ENCODE measurements around the gene PITPNM2.

PITPNM2 gene

GRCh38 chr12:123164222-123164621 lies 13.3 kb upstream of the PITPNM2 start:
- Histone ChIP-seq H4K20me1 (ENCODE audit: control insufficient read depth, insufficient read depth, low read depth, low read length) (no peaks in the 10 kb centered on the region), H3K79me2 (ENCODE audit: control insufficient read depth, low read length) (no peaks in the 10 kb centered on the region), H3K4me2 (ENCODE audit: low read length) (no peak overlapping the region), H3K4me1 (ENCODE audit: control insufficient read depth, low read length) (peaks cover 6% of the 10 kb centered on the region; the same call in 1 of the 2 replicates), H3F3A (ENCODE audit: control insufficient read depth, insufficient read depth) (no peaks in the 10 kb centered on the region), H3K9me3 (ENCODE audit: control insufficient read depth, insufficient read depth, low read length) (no peaks in the 10 kb centered on the region), H3K9me2 (replicated peaks; ENCODE audit: control insufficient read depth, low read length) (no peaks in the 10 kb centered on the region), H3K27ac (ENCODE audit: low read depth, low read length) (no peak overlapping the region), H3K4me3 (ENCODE audit: low read length) (no peak overlapping the region), H3K27me3 (ENCODE audit: control insufficient read depth, low read length) (no peaks in the 10 kb centered on the region), H3K36me3 (ENCODE audit: control insufficient read depth, low read length) (peaks cover 76% of the 10 kb centered on the region)
- no peak for TF ChIP-seq CTCF (IDR thresholded peaks at IDR 0.05; ENCODE audit: low read depth, low read length, poor library complexity, severe bottlenecking)
- no peak for TF ChIP-seq EZH2phosphoT487 (IDR thresholded peaks at IDR 0.05; ENCODE audit: borderline replicate concordance, low read length)

- Histone ChIP-seq H3K36me3 (ENCODE audit: control insufficient read depth, low read length) (peaks cover 77% of the 10 kb centered on the region), H3K4me1 (ENCODE audit: control insufficient read depth, low read length) (peaks cover 6% of the 10 kb centered on the region; the same call in 1 of the 2 replicates), H3K9me3 (ENCODE audit: control insufficient read depth, insufficient read depth, low read length) (no peaks in the 10 kb centered on the region), H4K20me1 (ENCODE audit: control insufficient read depth, insufficient read depth, low read depth, low read length) (no peaks in the 10 kb centered on the region), H3K27ac (ENCODE audit: low read depth, low read length) (no peak overlapping the region), H3K4me2 (ENCODE audit: low read length) (no peak overlapping the region), H3K9me2 (replicated peaks; ENCODE audit: control insufficient read depth, low read length) (no peaks in the 10 kb centered on the region), H3K27me3 (ENCODE audit: control insufficient read depth, low read length) (no peaks in the 10 kb centered on the region), H3K79me2 (ENCODE audit: control insufficient read depth, low read length) (no peaks in the 10 kb centered on the region), H3K4me3 (ENCODE audit: low read length) (no peak overlapping the region), H3F3A (ENCODE audit: control insufficient read depth, insufficient read depth) (no peaks in the 10 kb centered on the region)
- TF ChIP-seq CTCF (IDR thresholded peaks at IDR 0.05; ENCODE audit: low read depth, low read length, poor library complexity, severe bottlenecking) (no peak), EZH2phosphoT487 (IDR thresholded peaks at IDR 0.05; ENCODE audit: borderline replicate concordance, low read length) (no peak)
Measured at GRCh38 chr12:123163227-123163626, 12.3 kb upstream of the PITPNM2 start.

GRCh38 chr12:123160801-123161487 lies 10.1 kb upstream of the PITPNM2 start:
- Histone ChIP-seq H3K79me2 (ENCODE audit: control insufficient read depth, low read length) (no peaks in the 10 kb centered on the region), H3K27me3 (ENCODE audit: control insufficient read depth, low read length) (no peaks in the 10 kb centered on the region), H3K4me2 (ENCODE audit: low read length) (no peak overlapping the region), H3F3A (ENCODE audit: control insufficient read depth, insufficient read depth) (no peaks in the 10 kb centered on the region), H3K4me3 (ENCODE audit: low read length) (no peak overlapping the region), H3K36me3 (ENCODE audit: control insufficient read depth, low read length) (peaks cover 73% of the 10 kb centered on the region), H3K9me2 (replicated peaks; ENCODE audit: control insufficient read depth, low read length) (no peaks in the 10 kb centered on the region), H3K27ac (ENCODE audit: low read depth, low read length) (no peak overlapping the region), H3K4me1 (ENCODE audit: control insufficient read depth, low read length) (peaks cover 3% of the 10 kb centered on the region; the same call in 1 of the 2 replicates), H4K20me1 (ENCODE audit: control insufficient read depth, insufficient read depth, low read depth, low read length) (no peaks in the 10 kb centered on the region), H3K9me3 (ENCODE audit: control insufficient read depth, insufficient read depth, low read length) (no peaks in the 10 kb centered on the region)
- TF ChIP-seq CTCF (IDR thresholded peaks at IDR 0.05; ENCODE audit: low read depth, low read length, poor library complexity, severe bottlenecking) (no peak), EZH2phosphoT487 (IDR thresholded peaks at IDR 0.05; ENCODE audit: borderline replicate concordance, low read length) (no peak)

Data from DOHH2 (cell line).